ENCODE data around the gene STK40.
A peak's percentile ranks its signal among the peaks of the same experiment; 100 is the strongest.

The STK40 gene

GRCh38 chr1:36343651-36344394 lies 41.9 kb downstream of the STK40 start:
- DNase-seq, result no peak

GRCh38 chr1:36342426-36343185 lies 43.1 kb downstream of the STK40 start:
- peak in 4 of 5 donors; percentile 40 to 56 (median 49) for DNase-seq

- DNase-seq, result no peak
Measured at GRCh38 chr1:36341626-36342320, 44.0 kb downstream of the STK40 start.

- no peak for DNase-seq
Measured at GRCh38 chr1:36339615-36340014, 46.1 kb downstream of the STK40 start.

- DNase-seq, result no peak
Measured at GRCh38 chr1:36339215-36339614, 46.5 kb downstream of the STK40 start.

GRCh38 chr1:36337830-36338229 lies 47.9 kb downstream of the STK40 start:
- no peak for DNase-seq

GRCh38 chr1:36330940-36331339 lies 54.8 kb downstream of the STK40 start:
- DNase-seq, result no peak

GRCh38 chr1:36329817-36330216 lies 55.9 kb downstream of the STK40 start:
- no peak for DNase-seq

- DNase-seq, result no peak
Measured at GRCh38 chr1:36328713-36329112, 57.0 kb downstream of the STK40 start.

GRCh38 chr1:36328088-36328480 lies 57.6 kb downstream of the STK40 start:
- no peak for DNase-seq

GRCh38 chr1:36327421-36328087 lies 58.2 kb downstream of the STK40 start:
- peak in 1 of 5 donors; percentile 26 for DNase-seq

- DNase-seq, result no peak
Measured at GRCh38 chr1:36326499-36326898, 59.2 kb downstream of the STK40 start.

- no peak for DNase-seq
Measured at GRCh38 chr1:36324353-36324703, 61.4 kb downstream of the STK40 start.

GRCh38 chr1:36323636-36324352 lies 61.9 kb downstream of the STK40 start, which contains the start of gene EVA1B:
EVA1B (minus strand) TSS chr1:36323645; CDS start chr1:36323037, 608 bp downstream.
- peak in 4 of 5 donors; percentile 34 to 59 (median 45) for DNase-seq

- DNase-seq, result peak in 2 of 5 donors; percentile 41 to 43
Measured at GRCh38 chr1:36322786-36323635, 62.7 kb downstream of the STK40 start.

GRCh38 chr1:36322041-36322785 lies 63.5 kb downstream of the STK40 start:
- DNase-seq, result no peak

- DNase-seq, result peak in 1 of 5 donors; percentile 36
Measured at GRCh38 chr1:36321119-36321951, 64.4 kb downstream of the STK40 start.

GRCh38 chr1:36320767-36321118 lies 65.0 kb downstream of the STK40 start:
- DNase-seq, result no peak

- DNase-seq, result no peak
Measured at GRCh38 chr1:36320291-36320761, 65.4 kb downstream of the STK40 start.

Data from T-helper 1 cell (primary cell).